Bronchial epithelial cell (primary cell): ENCODE data around the gene STARD3NL. TPM values are rescaled to one million over a fixed set of nuclear protein-coding genes. Genes with fewer than 3 reads are reported as not detected.

Experiments
- DNase-seq: peaks from one replicate; pipeline ENCODE4 v3.0.0-alpha.2; 2010; ENCODE audit warnings: low read depth
- FAIRE-seq: peaks from 2 replicates; lab custom pipeline; 2011; peaks lifted over from hg19 to GRCh38; lab: Jason Lieb, UNC
- H3K27me3 ChIP-seq: 2 replicates; pipeline ENCODE4 v1.5.1; 2011; ENCODE audit warnings: low read length; ENCODE audit not compliant: control insufficient read depth, insufficient read depth
- H3K36me3 ChIP-seq: 2 replicates; pipeline ENCODE4 v1.5.1; 2011; ENCODE audit warnings: low read length; ENCODE audit not compliant: control insufficient read depth, insufficient read depth
- H3K4me3 ChIP-seq: 2 replicates; pipeline ENCODE4 v1.5.1; 2011; ENCODE audit warnings: mild to moderate bottlenecking, low read depth, low read length, control low read depth
- CTCF ChIP-seq: IDR thresholded peaks from 2 replicates; pipeline ENCODE4 v1.5.1; 2011; ENCODE audit warnings: mild to moderate bottlenecking, moderate library complexity, low read length, control low read depth, inconsistent platforms; ENCODE audit not compliant: insufficient read depth, severe bottlenecking
- total RNA-seq: library from RNA; depleted of rRNA; stranded (reverse); fragments of >200 nt; gene quantifications from 2 replicates; pipeline ENCODE4 v1.2.1, GENCODE V29; 2014

STARD3NL gene
- total RNA-seq, 1 donor from 2014 or later = 35.0 TPM

DNA sequence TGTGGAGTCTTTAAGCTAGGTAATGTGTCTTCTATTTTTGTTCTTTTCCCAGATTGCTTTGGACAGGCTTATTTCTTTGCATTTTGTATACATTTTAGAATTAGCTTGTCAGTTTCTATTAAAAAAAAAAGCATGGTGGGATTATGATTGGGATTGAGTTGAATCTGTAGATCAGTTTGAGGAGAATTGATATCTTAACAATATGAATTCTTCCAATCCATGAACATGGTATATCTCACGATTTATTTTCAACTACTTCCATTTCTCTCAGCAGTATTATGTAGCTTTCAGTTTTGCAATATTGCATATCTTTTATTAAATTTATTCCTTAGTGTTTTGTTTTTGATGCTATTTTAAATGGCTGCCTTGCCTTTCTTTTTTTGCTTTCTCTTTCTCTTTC, 13.7 kb downstream of the STARD3NL start:
- Histone ChIP-seq H3K36me3 (no peaks in the 10 kb centered on the region), H3K4me3 (no peak overlapping the region), H3K27me3 (no peaks in the 10 kb centered on the region)
- FAIRE-seq (no peak), DNase-seq (no peak)
- no peak for TF ChIP-seq CTCF

GRCh38 chr7:38192327-38192726, 14.3 kb downstream of the STARD3NL start:
- DNase-seq (no peak), FAIRE-seq (no peak)
- TF ChIP-seq CTCF = no peak
- H3K36me3 ChIP-seq = no peaks in the 10 kb centered on the region
- H3K27me3 ChIP-seq = no peaks in the 10 kb centered on the region
- no peak overlapping the region for H3K4me3 ChIP-seq

- Histone ChIP-seq H3K4me3 (no peak overlapping the region), H3K27me3 (no peaks in the 10 kb centered on the region), H3K36me3 (no peaks in the 10 kb centered on the region)
- no peak for FAIRE-seq
- DNase-seq = peak; percentile 75
- no peak for TF ChIP-seq CTCF
Measured at GRCh38 chr7:38195804-38196595, 18.0 kb downstream of the STARD3NL start.

GRCh38 chr7:38198366-38198765, 20.3 kb downstream of the STARD3NL start:
- DNase-seq (no peak), FAIRE-seq (no peak)
- no peak for TF ChIP-seq CTCF
- Histone ChIP-seq H3K4me3 (no peak overlapping the region), H3K36me3 (no peaks in the 10 kb centered on the region), H3K27me3 (no peaks in the 10 kb centered on the region)

- no peak for DNase-seq
- no peaks in the 10 kb centered on the region for H3K27me3 ChIP-seq
- no peak overlapping the region for H3K4me3 ChIP-seq
- H3K36me3 ChIP-seq = no peaks in the 10 kb centered on the region
- TF ChIP-seq CTCF = no peak
- FAIRE-seq = no peak
Measured at GRCh38 chr7:38199154-38199553, 21.1 kb downstream of the STARD3NL start.

DNA sequence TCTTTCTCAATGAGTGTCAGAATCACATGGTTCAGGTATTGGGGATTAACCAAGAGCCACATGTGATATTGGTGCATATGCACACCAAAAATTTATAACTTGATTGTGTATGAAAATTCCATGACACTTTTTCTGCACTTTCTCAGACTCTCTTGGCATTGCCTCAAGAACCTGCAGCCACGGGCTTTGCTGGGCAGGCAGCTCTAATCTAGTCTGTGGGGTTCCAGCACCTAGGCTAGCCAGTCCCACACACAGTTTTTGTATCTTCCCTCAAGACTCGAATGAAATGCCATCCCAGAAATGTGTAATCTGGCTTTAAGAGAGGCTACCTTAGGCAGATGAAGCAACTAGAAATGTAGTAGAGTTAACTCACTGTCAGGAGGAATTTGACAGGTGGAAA, 21.7 kb downstream of the STARD3NL start:
- FAIRE-seq (no peak), DNase-seq (no peak)
- no peaks in the 10 kb centered on the region for H3K36me3 ChIP-seq
- no peak overlapping the region for H3K4me3 ChIP-seq
- TF ChIP-seq CTCF = no peak
- no peaks in the 10 kb centered on the region for H3K27me3 ChIP-seq
